ENCODE results near the gene MTIF3. TPM values are rescaled to one million over a fixed set of nuclear protein-coding genes. Genes with fewer than 3 reads are reported as not detected.

The MTIF3 gene
- polyA plus RNA-seq, 3 donors, result 61.6 to 135 (median 86.6) TPM

GRCh38 chr13:27411341-27411740, 39.0 kb downstream of the MTIF3 start:
- Mint-ChIP-seq H3K4me3 (no peak overlapping the region), H3K36me3 (no peaks in the 10 kb centered on the region), H3K4me1 (peaks cover 14% of the 10 kb centered on the region), H3K27ac (no peak overlapping the region), H3K9me3 (peaks cover 0 to 3% (median 0%) of the 10 kb centered on the region in 7 donors), H3K27me3 (ENCODE audit: low read depth in 3 of 3) (peaks cover 5 to 22% (median 7%) of the 10 kb centered on the region in 3 donors)
- H4K20me1 ChIP-seq (ENCODE audit: insufficient read depth, low read length), result no peaks in the 10 kb centered on the region
- no peak overlapping the region for H2AFZ ChIP-seq (ENCODE audit: insufficient read depth, low read depth, low read length, poor library complexity, severe bottlenecking)
- DNase-seq, result no peak
- no peaks in the 10 kb centered on the region for H3K27me3 ChIP-seq (ENCODE audit: control insufficient read depth in 2 of 2, insufficient read depth in 2 of 2, low read length in 2 of 2)
- intact Hi-C loops (cut with micrococcal nuclease), result no loop called here
- 100% methylated on average over 1 of the region's 3 CpGs for WGBS (ENCODE audit: insufficient coverage)
- no peak for TF ChIP-seq CTCF (IDR thresholded peaks at IDR 0.05)
- no peaks in the 10 kb centered on the region for H3K36me3 ChIP-seq (replicated peaks in 1 of 2; ENCODE audit: control insufficient read depth in 1 of 2, insufficient read depth in 2 of 2, low read length in 2 of 2)
- H3K27ac ChIP-seq (ENCODE audit: low read depth in 1 of 2, low read length in 2 of 2), result no peak overlapping the region
- H3K4me3 ChIP-seq (replicated peaks in 1 of 3; ENCODE audit: low read depth in 2 of 3, low read length in 3 of 3), result no peak overlapping the region
- peaks cover 0 to 3% of the 10 kb centered on the region in 2 donors for H3K4me1 ChIP-seq (ENCODE audit: control insufficient read depth in 1 of 2, insufficient read depth in 2 of 2, low read length in 2 of 2)
- H3K9me3 ChIP-seq (replicated peaks in 1 of 2; ENCODE audit: control insufficient read depth in 1 of 2, insufficient read depth in 1 of 2, low read length in 2 of 2), result no peaks in the 10 kb centered on the region
- H3K79me2 ChIP-seq (ENCODE audit: insufficient read depth, low read length), result no peaks in the 10 kb centered on the region
- no peak overlapping the region for H3K9ac ChIP-seq (ENCODE audit: insufficient read depth, low read length, poor library complexity, severe bottlenecking)
- H3K4me2 ChIP-seq (replicated peaks; ENCODE audit: extremely low read depth, low read length, poor library complexity, severe bottlenecking), result no peak overlapping the region

GRCh38 chr13:27409013-27409412, 41.4 kb downstream of the MTIF3 start:
- H3K36me3 Mint-ChIP-seq, result no peaks in the 10 kb centered on the region
- peaks cover 0 to 3% (median 2%) of the 10 kb centered on the region in 7 donors for H3K9me3 Mint-ChIP-seq
- no peak for DNase-seq
- intact Hi-C loops (cut with micrococcal nuclease), result loop anchor here in 1 of 2 donors (5.0 kb wide), 1 partner anchor 43 kb away; the partner anchor contains the start of gene MTIF3
- Histone ChIP-seq H3K36me3 (replicated peaks in 1 of 2; ENCODE audit: control insufficient read depth in 1 of 2, insufficient read depth in 2 of 2, low read length in 2 of 2) (no peaks in the 10 kb centered on the region), H3K27me3 (ENCODE audit: control insufficient read depth in 2 of 2, insufficient read depth in 2 of 2, low read length in 2 of 2) (no peaks in the 10 kb centered on the region), H3K9ac (ENCODE audit: insufficient read depth, low read length, poor library complexity, severe bottlenecking) (no peak overlapping the region), H2AFZ (ENCODE audit: insufficient read depth, low read depth, low read length, poor library complexity, severe bottlenecking) (no peak overlapping the region), H3K9me3 (replicated peaks in 1 of 2; ENCODE audit: control insufficient read depth in 1 of 2, insufficient read depth in 1 of 2, low read length in 2 of 2) (no peaks in the 10 kb centered on the region), H3K4me3 (replicated peaks in 1 of 3; ENCODE audit: low read depth in 2 of 3, low read length in 3 of 3) (no peak overlapping the region), H3K27ac (ENCODE audit: low read depth in 1 of 2, low read length in 2 of 2) (no peak overlapping the region), H4K20me1 (ENCODE audit: insufficient read depth, low read length) (no peaks in the 10 kb centered on the region), H3K4me1 (ENCODE audit: control insufficient read depth in 1 of 2, insufficient read depth in 2 of 2, low read length in 2 of 2) (no peaks in the 10 kb centered on the region), H3K79me2 (ENCODE audit: insufficient read depth, low read length) (no peaks in the 10 kb centered on the region), H3K4me2 (replicated peaks; ENCODE audit: extremely low read depth, low read length, poor library complexity, severe bottlenecking) (no peak overlapping the region)
- H3K27ac Mint-ChIP-seq, result no peak overlapping the region
- H3K4me1 Mint-ChIP-seq, result peaks cover 3% of the 10 kb centered on the region
- WGBS (ENCODE audit: insufficient coverage), result no CpG with 5 or more reads among the region's 2 CpGs
- H3K27me3 Mint-ChIP-seq (ENCODE audit: low read depth in 3 of 3), result peaks cover 7 to 17% (median 11%) of the 10 kb centered on the region in 3 donors
- no peak for TF ChIP-seq CTCF (IDR thresholded peaks at IDR 0.05)
- no peak overlapping the region for H3K4me3 Mint-ChIP-seq

Measured in CD14-positive monocyte (primary cell).